ENCODE data around the gene CALY. TPM values are rescaled to one million over a fixed set of nuclear protein-coding genes. Genes with fewer than 3 reads are reported as not detected.

The CALY gene
- total RNA-seq, 1 donor from 2014 or later = not detected

DNA sequence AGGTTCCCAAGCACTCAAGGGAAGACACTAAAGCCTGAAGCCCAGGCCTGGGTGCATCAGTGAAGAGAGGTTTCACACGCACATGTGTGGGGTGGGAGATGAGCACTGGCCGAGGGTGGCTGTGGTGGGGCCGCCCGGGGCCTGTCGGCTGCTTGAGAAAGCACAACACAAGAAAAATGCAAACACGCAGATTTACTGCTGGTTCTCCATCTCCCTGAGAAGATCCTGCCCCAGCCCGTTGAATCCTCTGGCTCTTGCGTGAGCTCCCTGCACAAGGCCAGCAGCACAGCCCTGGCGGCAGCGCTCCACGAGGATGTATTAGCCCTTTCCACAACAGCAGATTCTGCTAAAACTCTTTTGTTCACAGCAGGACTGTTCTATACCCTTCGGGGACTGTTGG is 21.8 kb downstream of the CALY start:
- no peak for DNase-seq (ENCODE audit: extremely low read depth, low read depth, low spot score)

DNA sequence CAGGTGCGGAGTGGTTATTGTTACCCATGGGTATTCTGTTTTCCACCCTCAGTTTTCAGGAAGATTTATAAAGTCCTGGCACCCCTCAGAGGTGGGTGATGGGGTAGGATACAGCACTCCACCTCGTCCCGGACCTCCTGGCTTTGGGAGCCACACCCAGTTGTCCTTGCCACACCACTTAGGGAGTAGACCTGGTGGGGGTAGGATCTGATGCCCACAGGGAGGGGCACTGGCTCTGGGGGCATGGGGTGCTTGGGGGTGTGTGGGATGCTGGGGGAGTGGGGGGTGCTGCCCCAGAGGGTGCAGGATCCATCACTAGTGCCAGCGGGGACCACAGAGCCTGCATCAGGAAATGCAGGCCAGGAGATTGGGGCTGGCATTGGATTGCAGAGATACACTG is 23.5 kb downstream of the CALY start:
- DNase-seq (ENCODE audit: extremely low read depth, low read depth, low spot score) = no peak

DNA sequence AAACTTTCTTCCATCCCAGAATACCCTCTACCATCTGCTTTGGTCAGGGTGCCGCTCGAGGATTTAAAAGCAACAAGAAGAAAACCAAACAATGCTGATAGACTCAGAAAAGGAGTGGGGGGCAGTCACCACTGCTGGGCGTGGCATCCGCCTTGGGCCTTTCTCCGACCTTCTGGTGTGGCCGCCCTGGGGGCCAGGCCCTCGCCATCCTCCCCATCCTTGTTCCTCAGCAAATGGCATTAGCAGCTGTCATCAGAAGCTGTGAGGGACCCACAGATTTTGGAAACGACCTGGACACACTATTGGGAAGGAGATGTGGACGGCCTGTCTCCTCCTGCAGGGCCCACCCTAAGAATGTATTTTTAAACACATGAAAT is 23.9 kb downstream of the CALY start:
- no peak for DNase-seq (ENCODE audit: extremely low read depth, low read depth, low spot score)

DNA sequence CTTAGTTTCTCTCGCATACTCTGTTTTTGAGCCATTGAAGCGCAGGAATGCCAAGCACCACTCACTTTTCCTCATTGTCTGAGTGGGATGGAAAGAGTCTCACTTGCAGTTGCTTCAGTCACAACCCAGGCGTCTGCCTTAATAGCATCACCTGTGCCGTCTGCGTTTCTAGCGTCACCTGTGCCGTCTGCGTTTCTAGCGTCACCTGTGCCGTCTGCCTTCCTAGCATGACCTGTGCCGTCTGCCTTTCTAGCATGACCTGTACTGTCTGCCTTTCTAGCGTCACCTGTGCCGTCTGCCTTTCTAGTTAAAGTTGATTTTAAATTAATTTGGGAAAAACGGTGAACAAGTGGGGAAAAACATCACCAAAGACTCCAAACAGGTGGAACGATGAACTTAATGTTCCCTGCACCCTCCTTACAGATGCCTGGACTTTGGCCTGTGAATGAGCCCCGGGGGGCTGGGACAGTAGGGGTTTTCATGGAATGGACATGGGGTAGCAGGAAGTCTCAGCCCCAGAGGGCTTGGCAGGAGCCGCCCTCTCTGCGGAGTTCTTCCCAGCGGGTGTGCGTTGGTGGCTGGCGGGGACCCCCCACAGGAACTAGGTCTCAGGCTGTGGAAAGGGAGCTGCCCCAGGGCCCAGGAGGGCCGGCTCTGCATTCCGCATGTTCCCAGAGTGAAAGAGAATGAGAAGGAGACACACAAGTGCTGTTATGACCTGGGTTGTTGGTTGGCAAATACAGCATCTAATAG is 24.5 kb downstream of the CALY start:
- no peak for DNase-seq (ENCODE audit: extremely low read depth, low read depth, low spot score)

DNA sequence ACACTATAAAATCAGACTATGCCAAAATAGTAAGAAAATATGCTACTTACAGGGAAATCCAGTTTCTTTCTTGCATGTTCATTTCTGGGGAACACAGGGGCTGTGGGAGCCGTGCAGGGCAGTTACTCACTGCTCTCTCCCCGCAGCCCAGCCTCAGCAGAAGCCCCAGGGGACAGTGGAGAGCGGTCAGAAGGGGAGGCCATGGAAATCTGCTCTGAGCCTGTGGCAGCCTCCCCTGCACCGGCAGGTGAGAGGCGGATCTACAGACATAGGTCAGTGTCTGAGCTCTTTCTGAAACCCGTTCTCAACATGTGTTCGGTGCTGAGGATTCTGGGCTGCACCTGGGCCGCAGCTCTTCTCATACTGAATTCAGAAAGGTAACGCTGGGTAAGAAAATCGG is 25.1 kb downstream of the CALY start:
- DNase-seq (ENCODE audit: extremely low read depth, low read depth, low spot score) = no peak

DNA sequence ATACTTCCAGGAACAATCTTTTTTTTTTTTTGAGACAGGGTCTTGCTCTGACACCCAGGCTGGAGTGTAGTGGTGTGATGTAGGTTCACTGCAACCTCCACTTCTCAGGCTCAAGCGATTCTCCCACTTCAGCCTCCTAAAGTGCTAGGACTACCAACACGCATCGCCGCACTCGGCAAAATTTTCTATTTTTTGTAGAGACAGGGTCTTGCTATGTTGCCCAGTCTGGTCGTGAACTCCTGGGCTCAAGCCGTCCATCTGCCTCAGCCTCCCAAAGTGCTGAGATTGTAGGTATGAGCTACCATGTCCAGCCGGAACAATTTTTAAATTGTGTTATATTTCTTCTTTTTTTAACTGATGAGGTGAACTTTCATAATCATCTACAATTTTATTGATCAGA is 25.9 kb downstream of the CALY start:
- no peak for DNase-seq (ENCODE audit: extremely low read depth, low read depth, low spot score)

DNA sequence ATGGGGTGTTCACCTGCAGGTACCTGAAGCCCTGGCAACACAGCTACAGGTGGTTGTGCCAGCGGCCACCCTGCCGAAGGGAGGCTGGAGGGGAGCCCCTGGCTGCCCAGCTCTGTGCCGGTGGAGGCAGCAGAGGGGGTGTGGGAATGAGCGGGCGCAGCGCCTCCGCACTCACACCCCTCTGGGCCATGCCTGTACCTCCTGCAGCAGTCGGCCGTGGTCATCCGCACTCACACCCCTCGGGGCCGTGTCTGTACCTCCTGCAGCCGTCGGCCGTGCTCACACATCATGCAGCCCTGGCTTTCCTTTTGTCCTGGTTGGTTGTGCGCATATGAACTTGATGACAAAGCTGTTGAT is 26.3 kb downstream of the CALY start:
- DNase-seq (ENCODE audit: extremely low read depth, low read depth, low spot score) = no peak

DNA sequence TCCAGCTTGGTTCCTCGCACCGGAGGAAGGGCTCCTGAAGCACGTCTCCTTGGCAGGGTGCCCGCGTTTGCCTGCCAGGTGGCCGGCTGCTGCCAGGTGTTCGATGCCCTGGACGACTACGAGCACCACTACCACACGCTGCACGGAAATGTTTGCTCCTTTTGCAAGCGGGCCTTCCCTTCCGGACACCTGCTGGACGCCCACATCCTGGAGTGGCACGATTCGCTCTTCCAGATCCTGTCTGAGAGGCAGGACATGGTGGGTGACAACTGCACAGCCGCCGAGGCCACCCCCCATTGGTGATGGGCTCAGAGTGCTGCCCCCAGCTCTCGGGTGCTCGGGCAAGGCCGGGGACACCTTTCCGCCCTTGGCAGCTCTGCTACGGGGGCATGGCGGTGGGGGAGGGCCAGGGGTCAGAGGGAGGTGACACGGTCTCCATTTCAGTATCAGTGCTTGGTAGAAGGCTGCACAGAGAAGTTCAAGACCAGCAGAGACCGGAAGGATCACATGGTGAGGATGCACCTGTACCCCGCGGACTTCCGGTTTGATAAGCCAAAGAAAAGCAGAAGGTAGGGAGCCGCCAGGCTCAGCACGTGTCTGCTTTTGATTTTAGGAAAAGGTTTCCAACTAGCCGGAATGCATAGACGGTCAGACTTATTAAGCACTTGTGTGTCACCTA is 26.8 kb downstream of the CALY start:
- DNase-seq (ENCODE audit: extremely low read depth, low read depth, low spot score) = no peak

DNA sequence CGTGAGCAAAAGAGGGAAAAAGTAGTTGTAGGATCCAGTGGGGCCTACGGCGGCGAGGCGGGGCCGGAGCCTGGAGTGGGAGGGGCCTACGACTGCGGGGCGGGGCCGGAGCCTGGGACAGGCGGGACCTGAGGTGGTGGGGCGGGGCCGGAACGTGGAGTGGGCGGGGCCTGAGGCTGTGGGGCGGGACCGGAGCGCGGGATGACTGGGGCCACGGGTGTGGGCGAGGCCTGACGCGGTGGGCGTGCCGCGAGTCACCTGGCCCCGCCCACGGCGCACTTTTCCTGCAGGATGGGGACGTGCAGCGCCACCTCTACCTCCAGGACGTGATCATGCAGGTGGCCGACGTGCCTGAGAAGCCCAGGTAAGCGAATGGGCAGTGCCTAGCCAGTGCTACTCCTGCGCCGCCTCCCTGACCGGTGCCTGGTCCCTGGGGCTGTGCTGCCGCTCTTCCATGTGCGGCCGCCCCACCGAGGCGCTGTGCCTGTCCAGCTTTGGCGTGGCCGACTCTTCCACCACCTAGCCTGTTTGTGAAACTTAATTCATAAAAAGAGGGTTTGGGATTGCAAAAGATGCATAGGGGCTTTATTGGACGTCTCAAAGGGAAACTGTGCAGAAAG is 27.5 kb downstream of the CALY start:
- DNase-seq (ENCODE audit: extremely low read depth, low read depth, low spot score) = no peak

DNA sequence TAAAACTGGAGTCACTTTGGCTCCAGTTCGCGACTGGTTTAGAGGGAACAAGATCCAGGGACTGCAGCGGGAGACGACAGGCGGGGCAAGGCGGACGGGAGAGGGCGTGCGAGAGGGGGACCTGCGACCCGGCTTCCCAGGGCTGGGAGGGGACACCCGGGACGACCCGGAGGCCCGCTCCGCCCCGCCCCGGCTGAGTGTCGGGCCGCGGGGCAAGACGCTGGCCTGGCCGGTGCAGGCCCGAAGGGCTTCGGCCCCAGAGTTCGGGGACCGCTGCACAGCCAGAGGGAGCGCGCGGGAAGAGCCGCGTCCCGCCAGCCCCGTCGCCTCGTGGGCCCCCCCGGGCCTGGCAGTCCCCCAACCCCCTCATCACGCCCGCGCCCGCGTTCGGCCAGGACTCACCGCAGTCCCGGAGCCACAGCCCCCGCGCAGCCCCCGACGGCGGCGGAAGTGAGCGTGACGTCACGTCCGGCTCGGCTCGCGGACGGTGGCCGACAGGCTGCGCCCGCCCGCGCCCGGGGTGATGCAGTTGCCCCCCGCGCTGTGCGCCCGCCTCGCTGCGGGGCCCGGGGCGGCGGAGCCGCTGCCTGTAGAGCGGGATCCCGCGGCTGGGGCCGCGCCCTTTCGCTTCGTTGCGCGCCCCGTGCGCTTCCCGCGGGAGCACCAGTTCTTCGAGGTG is 28.1 kb downstream of the CALY start, which contains the start of the genes TUBGCP2 and ZNF511:
TSS of gene TUBGCP2 (minus strand) at position 452 of the 679 bp plus-strand sequence. CDS start 5,931 bp downstream, outside the sequence.
TSS of gene ZNF511 (plus strand) at position 494 of the 679 bp plus-strand sequence. CDS start at position 524, 30 bp downstream.
- no peak for DNase-seq (ENCODE audit: extremely low read depth, low read depth, low spot score)

DNA sequence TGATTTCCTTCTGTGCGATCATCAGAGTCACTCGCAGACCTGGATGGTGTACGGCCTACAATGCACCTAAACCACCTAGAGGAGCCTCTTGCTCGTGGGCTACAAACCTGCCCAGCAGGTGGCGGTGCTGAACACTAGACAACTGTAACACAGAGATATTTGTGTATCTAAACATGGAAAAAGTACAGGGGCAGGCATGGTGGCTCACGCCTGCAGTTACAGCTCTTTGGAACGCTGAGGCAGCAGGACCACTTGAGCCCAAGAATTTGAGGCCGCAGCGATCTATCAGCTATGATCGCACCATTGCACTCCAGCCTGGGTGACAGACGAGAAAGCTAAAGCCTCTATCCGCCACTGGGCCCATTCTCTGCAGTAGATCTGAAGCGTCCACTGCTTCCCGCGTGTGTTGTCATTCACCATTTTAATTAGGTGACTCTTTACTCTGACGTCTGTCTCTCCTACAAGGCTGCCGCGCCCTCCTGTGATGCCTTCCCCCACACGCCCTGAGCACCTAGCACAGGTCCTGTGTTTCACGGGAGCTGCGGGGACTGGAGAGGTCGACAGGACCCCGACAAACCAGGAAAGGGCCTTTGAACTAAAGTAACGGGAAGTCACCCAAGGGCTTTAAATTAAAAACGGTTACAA is 28.8 kb downstream of the CALY start:
- no peak for DNase-seq (ENCODE audit: extremely low read depth, low read depth, low spot score)

DNA sequence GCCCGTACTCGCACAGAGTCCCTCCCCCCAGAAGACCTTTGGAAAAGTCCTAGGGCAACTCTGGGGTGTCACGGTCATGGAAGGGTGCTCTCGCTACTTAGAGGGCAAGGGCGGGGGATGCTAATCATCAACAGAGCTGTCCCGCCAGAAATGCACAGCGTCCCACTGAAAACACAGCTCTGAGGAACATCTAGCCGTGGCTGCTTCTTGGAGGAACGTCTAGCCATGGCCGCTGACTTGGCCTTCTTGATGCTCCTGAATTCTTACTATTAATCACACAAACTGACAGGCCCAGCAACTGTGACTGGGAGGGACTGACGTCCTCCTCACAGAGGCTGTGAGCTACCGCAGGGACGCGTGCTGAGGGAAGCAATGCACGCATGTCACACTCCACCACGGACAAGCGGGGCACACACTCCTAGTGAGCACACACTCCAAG is 29.7 kb downstream of the CALY start:
- DNase-seq (ENCODE audit: extremely low read depth, low read depth, low spot score) = no peak

DNA sequence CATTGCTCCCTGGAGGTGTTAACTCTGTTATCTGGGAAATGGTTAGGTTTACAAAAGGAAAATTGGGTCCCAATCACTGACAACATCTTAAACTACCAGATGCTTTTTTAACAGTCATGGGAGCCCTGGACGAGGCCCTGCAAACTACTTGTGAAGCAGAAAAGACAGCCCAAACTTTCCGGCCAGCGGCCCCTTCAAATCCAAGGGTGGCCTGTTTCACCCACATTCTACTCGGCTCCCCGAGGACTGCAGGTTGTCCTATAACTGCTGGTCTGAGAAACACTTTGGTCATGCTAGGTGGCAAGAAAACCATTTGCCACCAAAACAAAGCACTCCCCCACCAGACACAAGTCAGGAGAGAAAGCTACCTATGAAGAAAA is 30.6 kb downstream of the CALY start:
- DNase-seq (ENCODE audit: extremely low read depth, low read depth, low spot score) = no peak

DNA sequence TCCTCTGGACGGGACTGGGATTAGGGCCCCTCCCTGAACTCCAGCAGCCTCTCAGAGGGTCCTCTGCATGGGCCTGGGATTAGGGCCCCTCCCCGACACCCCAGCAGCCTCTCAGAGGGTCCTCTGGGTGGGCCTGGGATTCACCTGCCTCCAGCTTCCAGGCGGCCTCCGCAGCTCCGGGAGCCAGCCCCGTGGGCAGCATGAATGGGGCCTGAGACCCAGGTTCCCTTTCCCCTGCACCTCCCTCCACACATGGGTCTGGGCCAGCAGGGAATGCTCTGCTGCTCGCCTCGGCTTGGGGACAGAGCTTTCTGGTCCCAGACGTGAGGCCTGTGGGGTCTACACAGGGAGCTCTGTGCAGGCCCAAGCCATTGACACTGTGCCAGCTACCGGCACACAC is 33.5 kb downstream of the CALY start:
- no peak for DNase-seq (ENCODE audit: extremely low read depth, low read depth, low spot score)

DNA sequence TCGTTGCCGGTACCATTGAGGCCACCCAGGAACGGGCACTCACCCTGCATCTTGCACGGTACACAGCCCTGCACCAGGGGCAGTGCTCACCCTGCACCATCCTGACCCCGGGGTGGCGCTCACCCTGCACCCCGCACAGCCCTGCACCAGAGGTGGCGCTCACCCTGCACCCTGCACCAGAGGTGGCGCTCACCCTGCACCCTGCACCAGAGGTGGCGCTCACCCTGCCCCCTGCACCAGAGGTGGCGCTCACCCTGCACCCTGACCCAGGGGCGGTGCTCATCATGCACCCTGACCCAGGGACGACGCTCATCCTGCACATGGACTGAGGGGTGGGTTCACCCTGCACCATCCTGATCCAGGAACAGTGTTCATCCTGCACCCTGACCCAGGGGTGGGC is 34.5 kb downstream of the CALY start:
- no peak for DNase-seq (ENCODE audit: extremely low read depth, low read depth, low spot score)

DNA sequence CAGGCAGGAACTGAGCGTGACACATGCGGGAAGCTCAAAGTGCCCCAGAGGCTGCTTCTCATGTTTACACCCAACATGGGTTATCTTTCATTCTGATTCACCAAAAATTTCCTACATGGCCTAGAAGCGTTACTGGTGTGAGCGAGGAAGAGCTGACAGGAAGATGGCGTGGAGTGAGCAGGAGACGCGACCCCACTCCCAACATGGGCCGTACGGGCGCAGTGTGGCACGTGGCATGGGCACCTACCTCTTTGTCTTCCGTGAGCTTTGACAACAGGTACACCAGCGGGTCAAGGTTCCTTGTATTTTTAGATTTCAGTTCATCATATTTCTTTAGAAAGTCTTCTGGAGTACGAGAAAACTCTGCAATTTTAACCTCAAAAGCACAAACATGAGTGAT is 37.0 kb downstream of the CALY start:
- no peak for DNase-seq (ENCODE audit: extremely low read depth, low read depth, low spot score)

DNA sequence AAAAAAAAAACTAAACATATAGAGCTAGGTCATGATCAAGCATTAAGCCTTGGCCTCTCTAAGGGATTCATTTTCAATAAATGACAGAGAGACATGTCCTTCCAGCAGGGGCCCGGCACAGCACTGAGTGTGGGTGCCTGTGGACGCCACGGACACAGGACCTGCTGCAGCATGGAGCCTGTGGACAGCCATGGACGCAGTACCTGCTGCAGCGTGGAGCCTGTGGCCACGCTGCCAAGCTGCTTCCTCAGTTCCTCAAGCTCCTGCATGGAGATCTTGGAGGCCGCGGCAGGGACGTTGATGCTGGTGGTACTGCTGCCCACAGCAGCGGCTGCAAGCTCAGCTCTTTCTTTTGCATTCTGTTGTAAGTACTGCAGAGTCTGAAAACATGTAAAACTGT is 37.5 kb downstream of the CALY start:
- no peak for DNase-seq (ENCODE audit: extremely low read depth, low read depth, low spot score)

DNA sequence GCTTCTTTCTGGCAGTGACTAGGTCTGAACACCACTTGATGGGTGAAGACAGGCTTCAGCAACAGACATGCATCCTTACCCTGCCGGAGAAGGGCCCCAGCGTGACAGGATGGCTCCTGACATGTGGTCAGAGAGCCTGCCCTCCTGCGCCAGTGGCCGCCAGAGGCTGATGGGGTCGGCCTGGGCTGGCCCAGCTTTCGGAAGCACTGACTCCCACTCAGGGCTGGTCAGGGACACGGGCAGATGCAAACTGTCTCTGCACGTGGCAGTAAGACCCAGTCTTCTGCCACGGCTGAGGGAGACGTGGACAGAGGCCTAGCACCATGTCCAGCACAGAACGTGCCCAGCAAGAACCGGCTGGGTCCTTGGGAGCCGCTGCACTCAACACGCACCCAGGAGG is 38.2 kb downstream of the CALY start:
- no peak for DNase-seq (ENCODE audit: extremely low read depth, low read depth, low spot score)

DNA sequence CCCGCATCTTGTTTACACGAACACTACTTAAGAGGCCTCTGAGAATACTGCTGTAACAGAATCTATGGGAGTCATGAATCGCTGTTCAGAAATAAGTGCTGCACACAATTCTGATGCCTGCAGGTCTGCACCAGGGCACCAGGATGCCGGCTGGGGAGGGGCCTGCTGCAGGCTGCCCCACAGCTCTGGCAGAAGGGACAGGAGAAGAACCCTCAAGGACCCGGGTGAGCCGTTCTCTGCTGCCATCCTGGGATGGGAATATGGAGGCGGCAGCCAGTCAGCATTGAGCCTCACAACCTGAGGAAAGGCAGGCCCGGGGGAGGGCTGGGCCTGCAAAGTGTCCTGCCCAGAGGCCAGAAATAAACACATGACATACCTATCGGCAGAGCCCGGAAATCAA is 39.2 kb downstream of the CALY start:
- no peak for DNase-seq (ENCODE audit: extremely low read depth, low read depth, low spot score)

DNA sequence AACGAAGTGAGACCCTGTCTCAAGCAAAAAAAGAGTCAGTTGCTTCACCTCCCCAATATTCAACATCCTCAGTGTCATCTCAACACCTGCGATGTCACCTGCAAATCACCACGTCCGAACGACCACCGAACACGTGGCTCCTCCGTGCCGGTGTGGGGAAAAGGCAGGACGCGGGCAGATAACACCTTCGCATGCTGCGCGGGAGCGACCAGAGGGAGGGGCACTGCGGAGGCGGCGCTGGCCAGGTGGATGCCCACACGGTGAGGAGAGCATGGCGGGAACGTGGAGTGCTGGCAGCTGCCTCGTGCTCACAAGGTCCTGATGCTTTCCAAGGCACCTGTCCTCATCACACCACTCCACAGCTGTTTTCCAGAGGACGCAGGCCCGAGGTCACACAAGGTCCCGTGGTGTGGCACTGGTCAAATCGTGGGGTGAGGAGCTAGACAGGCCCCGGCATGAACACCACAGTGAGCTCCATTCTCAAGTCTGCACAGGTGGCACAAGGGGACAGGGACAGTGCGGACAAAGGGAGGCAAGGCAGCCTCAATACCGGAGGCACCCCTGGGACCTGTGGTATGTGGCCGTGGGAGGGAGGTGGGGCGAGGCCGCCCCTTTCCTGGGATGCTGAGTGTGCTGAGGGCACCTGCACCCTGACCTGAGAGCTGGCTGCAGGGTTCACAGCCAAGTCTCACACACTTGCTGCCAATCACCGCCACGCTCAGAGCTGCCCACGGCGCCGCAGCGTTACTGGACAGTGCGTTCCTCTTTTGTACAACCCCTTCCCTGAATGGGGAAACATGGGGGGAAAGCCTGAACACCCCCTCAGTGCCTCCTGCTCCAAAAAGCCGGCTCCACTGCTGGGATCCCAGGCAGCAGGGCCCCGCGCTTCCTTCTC is 41.0 kb downstream of the CALY start:
- DNase-seq (ENCODE audit: extremely low read depth, low read depth, low spot score) = no peak

All from glomerular endothelial cell (primary cell).